Transverse colon (tissue), 4 donors: ENCODE measurements around the gene NUDT6. TPM values are rescaled to one million over a fixed set of nuclear protein-coding genes. Genes with fewer than 3 reads are reported as not detected.
"Not testable (repeated sequence)": the region's sequence is repeated elsewhere in the genome, so short reads cannot be mapped to it uniquely, and the experiment has no call there.

ENCODE experiments used
- DNase-seq: peaks from one replicate; pipeline ENCODE4 v3.0.0-alpha.2; 2019
- H3K27ac ChIP-seq, 4 donors: fragments of 200-600 bp; sonication (generic); 2 replicates each; pipeline ENCODE4 v1.5.1; 2016 to 2018; ENCODE audit warnings: inconsistent platforms in 4 of 4
- H3K27me3 ChIP-seq: fragments of 200-600 bp; sonication (generic); 2 replicates; pipeline ENCODE4 v1.5.1; 2017; ENCODE audit warnings: inconsistent platforms
- H3K36me3 ChIP-seq, 4 donors: fragments of 200-600 bp; sonication (generic); 2 replicates each; pipeline ENCODE4 v1.5.1; 2017 to 2019; ENCODE audit warnings: inconsistent platforms in 4 of 4
- H3K4me1 ChIP-seq, 4 donors: fragments of 200-600 bp; sonication (generic); 2 replicates each; pipeline ENCODE4 v1.5.1; 2017 to 2020; ENCODE audit warnings: inconsistent platforms in 4 of 4
- H3K4me3 ChIP-seq, 4 donors: fragments of 200-600 bp; sonication (generic); 1 replicate in 1 of 4; 2 replicates in 3 of 4; pipeline versions ENCODE4 v1.5.1 to v1.6.1; 2017 to 2019; ENCODE audit warnings: inconsistent platforms in 4 of 4
- H3K9me3 ChIP-seq, 2 donors: fragments of 200-600 bp; sonication (generic); 2 replicates each; pipeline ENCODE4 v1.5.1; 2017 to 2019; ENCODE audit warnings: inconsistent platforms in 2 of 2
- EP300 ChIP-seq: sonication (generic); formaldehyde crosslinking; IDR thresholded peaks from one replicate; pipeline ENCODE4 v1.6.1; 2017; ENCODE audit warnings: antibody characterized with exemption, low read depth
- POLR2A ChIP-seq: fragments of 450-650 bp; IDR thresholded peaks from one replicate; pipeline ENCODE4 v1.6.1; 2016; ENCODE audit warnings: antibody characterized with exemption, mild to moderate bottlenecking, moderate library complexity
- POLR2AphosphoS5 ChIP-seq, 3 donors: sonication (generic); formaldehyde crosslinking; IDR thresholded peaks; one replicate each; pipeline ENCODE4 v1.6.1; 2016; ENCODE audit warnings: antibody characterized with exemption in 3 of 3
- WGBS, 2 donors: methylation state at CpG; one replicate each; pipeline ENCODE4 v1.1.5; 2018; ENCODE audit warnings: low coverage in 1 of 2; 5-methylcytosine and 5-hydroxymethylcytosine counted together
- in situ Hi-C, 4 donors: fragments of 200-750 bp; cut with MboI; loops; one replicate each; pipeline versions ENCODE4 v1.15.0 to v1.15.1; 2017; ENCODE audit warnings: low sequenced_read_pairs in 3 of 4, low pct_ligation_motif_present in 1 of 4, low pct_unique_long_range_greater_than_20kb in 1 of 4
- intact Hi-C: fragments of 100-400 bp; cut with DNase I; formaldehyde crosslinking; loops from one replicate; pipeline ENCODE4 v1.15.1; 2023; ENCODE audit warnings: low total_unique reads
- total RNA-seq, 4 donors: library from RNA; depleted of rRNA; stranded (reverse); fragments of >200 nt; gene quantifications; one replicate each; pipeline ENCODE4 v1.1.0, GENCODE V29; 2016
- TF ChIP-seq, protein P1 (sequence below), 5 experiments: fragments of 200-600 bp in 3 of 5; fragments of 450-650 bp in 2 of 5; sonication (generic) in 3 of 5; IDR thresholded peaks; 1 replicate in 2 of 5; 2 replicates in 3 of 5; pipeline ENCODE4 v1.5.1; 2016 to 2017; ENCODE audit warnings: antibody characterized with exemption in 5 of 5, inconsistent platforms in 3 of 5, mild to moderate bottlenecking in 2 of 5, moderate library complexity in 1 of 5

The NUDT6 gene
- total RNA-seq, 4 donors from 2014 or later: 2.2 to 13.5 (median 7.3) TPM

DNA sequence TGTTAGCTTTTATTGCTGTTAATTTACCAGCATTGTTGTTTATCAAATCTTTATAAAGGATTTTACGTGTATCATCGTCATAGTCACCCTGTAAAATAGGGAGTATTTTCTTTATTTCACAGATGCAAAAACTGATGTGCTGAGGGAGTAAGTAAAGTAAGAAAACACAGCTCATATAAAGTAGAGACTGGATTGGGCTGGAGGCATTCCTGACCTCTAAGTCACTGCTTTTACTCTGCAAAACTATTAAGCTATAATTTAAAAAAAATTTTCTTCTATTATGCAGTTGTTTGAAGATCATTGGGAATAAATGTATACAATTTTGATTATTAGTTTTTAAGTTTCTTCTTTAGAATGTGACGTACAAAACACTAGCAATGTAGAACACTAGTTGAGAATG, 45.9 kb downstream of the NUDT6 start:
- no peak for DNase-seq
- Histone ChIP-seq H3K4me3 (no peak overlapping the region), H3K27ac (no peak overlapping the region), H3K4me1 (no peaks in the 10 kb centered on the region), H3K9me3 (no peaks in the 10 kb centered on the region), H3K27me3 (no peaks in the 10 kb centered on the region), H3K36me3 (no peaks in the 10 kb centered on the region)
- WGBS, 2 donors: 62 to 72% methylated on average over 3 of the region's 3 CpGs
- TF ChIP-seq, protein P1, sequence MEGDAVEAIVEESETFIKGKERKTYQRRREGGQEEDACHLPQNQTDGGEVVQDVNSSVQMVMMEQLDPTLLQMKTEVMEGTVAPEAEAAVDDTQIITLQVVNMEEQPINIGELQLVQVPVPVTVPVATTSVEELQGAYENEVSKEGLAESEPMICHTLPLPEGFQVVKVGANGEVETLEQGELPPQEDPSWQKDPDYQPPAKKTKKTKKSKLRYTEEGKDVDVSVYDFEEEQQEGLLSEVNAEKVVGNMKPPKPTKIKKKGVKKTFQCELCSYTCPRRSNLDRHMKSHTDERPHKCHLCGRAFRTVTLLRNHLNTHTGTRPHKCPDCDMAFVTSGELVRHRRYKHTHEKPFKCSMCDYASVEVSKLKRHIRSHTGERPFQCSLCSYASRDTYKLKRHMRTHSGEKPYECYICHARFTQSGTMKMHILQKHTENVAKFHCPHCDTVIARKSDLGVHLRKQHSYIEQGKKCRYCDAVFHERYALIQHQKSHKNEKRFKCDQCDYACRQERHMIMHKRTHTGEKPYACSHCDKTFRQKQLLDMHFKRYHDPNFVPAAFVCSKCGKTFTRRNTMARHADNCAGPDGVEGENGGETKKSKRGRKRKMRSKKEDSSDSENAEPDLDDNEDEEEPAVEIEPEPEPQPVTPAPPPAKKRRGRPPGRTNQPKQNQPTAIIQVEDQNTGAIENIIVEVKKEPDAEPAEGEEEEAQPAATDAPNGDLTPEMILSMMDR (IDR thresholded peaks at IDR 0.05): no peak
- TF ChIP-seq POLR2AphosphoS5 (IDR thresholded peaks at IDR 0.05): no peak
- TF ChIP-seq POLR2A: no peak
- no peak for TF ChIP-seq EP300
- in situ Hi-C loops: no loop called here
- intact Hi-C loops: no loop called here

DNA sequence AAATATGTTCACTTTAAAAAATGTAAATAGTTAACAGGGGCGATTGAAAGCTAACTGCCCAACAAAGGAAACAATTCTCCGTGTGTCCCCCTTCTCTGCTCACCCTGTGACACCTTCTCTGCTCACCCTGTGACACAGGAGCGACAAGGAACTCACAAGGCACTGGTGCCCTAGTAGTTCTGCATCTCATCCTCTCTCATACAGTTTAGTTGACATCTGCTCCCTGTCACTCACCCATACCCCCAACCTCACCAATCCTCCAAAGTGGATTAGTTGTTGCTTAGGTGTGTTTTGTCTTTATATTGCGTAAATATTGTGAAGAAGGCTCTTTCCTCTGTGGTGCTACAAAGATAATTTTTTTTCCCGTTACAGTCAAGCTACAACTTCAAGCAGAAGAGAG, 46.4 kb downstream of the NUDT6 start:
- Histone ChIP-seq H3K27ac (no peak overlapping the region), H3K27me3 (no peaks in the 10 kb centered on the region), H3K36me3 (no peaks in the 10 kb centered on the region), H3K4me3 (no peak overlapping the region), H3K4me1 (no peaks in the 10 kb centered on the region), H3K9me3 (no peaks in the 10 kb centered on the region)
- 75 to 81% methylated on average over 4 to 5 of the region's 5 CpGs for WGBS, 2 donors
- DNase-seq: no peak
- intact Hi-C loops (no loop called here), in situ Hi-C loops (no loop called here)
- no peak for TF ChIP-seq EP300
- TF ChIP-seq, protein P1 (IDR thresholded peaks at IDR 0.05): no peak
- no peak for TF ChIP-seq POLR2A
- no peak for TF ChIP-seq POLR2AphosphoS5 (IDR thresholded peaks at IDR 0.05)

DNA sequence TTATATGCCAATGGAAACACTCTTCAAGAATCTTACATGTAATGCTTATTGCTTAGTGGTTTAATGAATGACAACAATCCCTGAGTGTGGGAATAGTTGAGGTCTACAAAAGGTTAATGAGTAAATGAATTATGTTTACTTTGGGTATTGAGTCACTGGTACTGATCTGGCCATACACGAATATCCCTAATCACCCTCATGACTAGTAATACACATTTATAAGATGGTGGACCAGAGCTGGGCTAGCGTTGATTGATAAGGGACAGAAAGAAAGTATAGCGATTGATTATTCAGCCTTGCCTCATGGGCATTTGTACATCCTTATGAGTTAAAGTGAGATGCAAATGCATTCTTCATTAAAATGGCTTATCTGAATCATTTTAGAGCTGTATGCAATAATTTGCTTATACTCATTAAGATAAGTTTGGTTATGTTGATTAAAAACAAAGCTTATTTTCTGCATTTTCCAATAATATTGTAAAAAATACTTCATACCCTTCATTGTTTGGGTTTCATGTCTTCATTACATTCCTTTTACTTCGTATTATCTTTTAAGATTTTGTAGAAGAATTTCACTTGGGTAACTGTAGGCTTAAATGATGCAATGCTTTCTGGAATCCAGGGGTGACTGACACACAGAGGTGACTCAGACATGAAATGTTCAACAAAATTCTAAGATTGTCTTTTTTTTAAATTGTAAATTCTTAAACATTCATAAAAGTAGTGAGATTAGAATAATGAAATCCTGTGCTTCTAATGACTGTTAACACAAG, 48.4 kb downstream of the NUDT6 start:
- TF ChIP-seq POLR2A: no peak
- TF ChIP-seq, protein P1 (IDR thresholded peaks at IDR 0.05): no peak
- no peak for TF ChIP-seq POLR2AphosphoS5 (IDR thresholded peaks at IDR 0.05)
- TF ChIP-seq EP300: no peak
- intact Hi-C loops: no loop called here

DNA sequence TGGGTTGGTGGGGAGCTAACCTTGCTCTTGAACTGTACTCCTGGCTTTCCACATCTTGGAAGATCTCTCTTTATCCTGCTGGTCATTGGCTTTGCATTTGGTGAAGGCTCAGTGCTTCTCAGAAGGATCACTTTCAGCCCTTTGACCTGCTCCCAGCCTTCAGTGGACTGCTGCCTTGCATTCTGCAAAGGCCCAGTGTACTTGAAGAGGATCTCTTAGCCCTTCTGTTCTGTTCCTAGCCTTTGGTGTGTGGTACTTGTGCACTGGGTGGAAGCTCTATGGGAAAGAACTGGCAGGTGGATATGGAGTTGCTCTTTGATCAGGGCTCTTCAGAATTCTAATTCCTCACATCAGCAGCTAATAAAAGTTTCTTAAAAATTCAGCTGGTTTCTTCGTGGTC, 49.3 kb downstream of the NUDT6 start:
- Histone ChIP-seq H3K36me3 (no peaks in the 10 kb centered on the region), H3K9me3 (no peaks in the 10 kb centered on the region), H3K4me1 (no peaks in the 10 kb centered on the region), H3K27ac (no peak overlapping the region), H3K4me3 (no peak overlapping the region), H3K27me3 (no peaks in the 10 kb centered on the region)
- in situ Hi-C loops: no loop called here
- 75 to 83% methylated on average over 1 of the region's 1 CpG for WGBS, 2 donors
- no peak for DNase-seq
- intact Hi-C loops: no loop called here
- TF ChIP-seq POLR2AphosphoS5 (IDR thresholded peaks at IDR 0.05) (no peak), POLR2A (no peak), EP300 (no peak)
- TF ChIP-seq, protein P1 (IDR thresholded peaks at IDR 0.05): no peak

More for the DNA sequence above, 48.4 kb downstream of the NUDT6 start:
- in situ Hi-C loops: no loop called here
- Histone ChIP-seq H3K27me3 (no peaks in the 10 kb centered on the region), H3K4me1 (no peaks in the 10 kb centered on the region), H3K9me3 (no peaks in the 10 kb centered on the region), H3K27ac (no peak overlapping the region), H3K36me3 (no peaks in the 10 kb centered on the region), H3K4me3 (no peak overlapping the region)
- DNase-seq: no peak
- 71 to 78% methylated on average over 3 to 4 of the region's 4 CpGs for WGBS, 2 donors

DNA sequence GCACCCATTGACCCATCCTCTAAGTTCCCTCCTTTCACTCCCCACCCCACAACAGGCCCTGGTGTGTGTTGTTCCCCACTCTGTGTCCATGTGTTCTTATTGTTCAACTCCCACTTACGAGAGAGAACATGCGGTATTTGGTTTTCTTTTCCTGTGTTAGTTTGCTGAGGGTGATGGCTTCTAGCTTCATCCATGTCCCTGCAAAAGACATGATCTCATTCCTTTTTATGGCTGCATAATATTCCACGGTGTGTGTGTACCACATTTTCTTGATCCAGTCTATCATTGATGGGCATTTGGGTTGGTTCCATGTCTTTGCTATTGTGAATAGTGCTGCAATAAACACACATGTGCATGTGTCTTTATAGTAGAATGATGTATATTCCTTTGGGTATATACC, 54.2 kb downstream of the NUDT6 start:
- H3K27ac ChIP-seq, intact Hi-C loops, H3K36me3 ChIP-seq, DNase-seq, H3K27me3 ChIP-seq, H3K9me3 ChIP-seq, H3K4me1 ChIP-seq, H3K4me3 ChIP-seq, in situ Hi-C loops: not testable (repeated sequence)
- 96 to 97% methylated on average over 3 of the region's 3 CpGs for WGBS, 2 donors
